H7 (cell line): ENCODE results near the gene PA2G4. TPM values are rescaled to one million over a fixed set of nuclear protein-coding genes. Genes with fewer than 3 reads are reported as not detected.
"Not testable (repeated sequence)": the region's sequence is repeated elsewhere in the genome, so short reads cannot be mapped to it uniquely, and the experiment has no call there.

Experiments
- DNase-seq: peaks from one replicate; pipeline ENCODE4 v3.0.0; 2012
- H3K27me3 ChIP-seq: 2 replicates; pipeline ENCODE4 v1.6.0; 2011; ENCODE audit warnings: mild to moderate bottlenecking, low read length; ENCODE audit not compliant: control insufficient read depth, insufficient read depth
- H3K36me3 ChIP-seq: replicated peaks from 2 replicates; pipeline ENCODE4 v1.5.1; 2011; ENCODE audit warnings: low read length; ENCODE audit not compliant: control insufficient read depth, insufficient read depth
- H3K4me3 ChIP-seq: 2 replicates; pipeline ENCODE4 v1.5.1; 2011; ENCODE audit warnings: low read depth, mild to moderate bottlenecking, control low read depth, low read length, moderate library complexity; ENCODE audit not compliant: insufficient read depth
- total RNA-seq: library from RNA; depleted of rRNA; stranded (reverse); fragments of >200 nt; shearing (Covaris generic); gene quantifications from 2 replicates; pipeline ENCODE4 v1.2.3, GENCODE V29; 2014

Gene PA2G4
- total RNA-seq, 1 experiment from 2014 or later = 282 TPM

GRCh38 chr12:56110571-56110970, 6.2 kb downstream of the PA2G4 start:
- DNase-seq = no peak
- H3K4me3 ChIP-seq = no peak overlapping the region
- no peaks in the 10 kb centered on the region for H3K27me3 ChIP-seq
- peaks cover 51% of the 10 kb centered on the region for H3K36me3 ChIP-seq

GRCh38 chr12:56114084-56114483, 9.7 kb downstream of the PA2G4 start:
- H3K27me3 ChIP-seq = no peaks in the 10 kb centered on the region
- no peak for DNase-seq
- H3K36me3 ChIP-seq = peaks cover 30% of the 10 kb centered on the region
- H3K4me3 ChIP-seq = no peak overlapping the region

- DNase-seq = no peak
- Histone ChIP-seq H3K4me3 (peak overlapping the region; percentile 83), H3K27me3 (no peaks in the 10 kb centered on the region), H3K36me3 (peaks cover 23% of the 10 kb centered on the region)
Measured at GRCh38 chr12:56115329-56115728, 11.0 kb downstream of the PA2G4 start.

- DNase-seq = peak; percentile 81
- Histone ChIP-seq H3K36me3 (peaks cover 19% of the 10 kb centered on the region), H3K27me3 (no peaks in the 10 kb centered on the region), H3K4me3 (peak within 1 kb of the TSS; percentile 83)
Measured at GRCh38 chr12:56116267-56117081, 12.1 kb downstream of the PA2G4 start, which contains the start of gene RPL41. Gene RPL41, plus strand, starts transcription at chr12:56116633.

- peaks cover 17% of the 10 kb centered on the region for H3K36me3 ChIP-seq
Measured at GRCh38 chr12:56117082-56117706, 12.8 kb downstream of the PA2G4 start.

GRCh38 chr12:56117778-56118687, 13.7 kb downstream of the PA2G4 start, which contains the start of gene ZC3H10:
Gene ZC3H10, plus strand, starts transcription at chr12:56118266. Its CDS starts 2,297 bp downstream, at chr12:56120563.
- peaks cover 15% of the 10 kb centered on the region for H3K36me3 ChIP-seq
- peak; percentile 94 for DNase-seq

More at GRCh38 chr12:56117082-56117706, 12.8 kb downstream of the PA2G4 start:
- not testable (repeated sequence) for H3K27me3 ChIP-seq, DNase-seq
- peak overlapping the region; percentile 83 for H3K4me3 ChIP-seq

GRCh38 chr12:56118688-56119357, 14.5 kb downstream of the PA2G4 start:
- Histone ChIP-seq H3K36me3 (peaks cover 13% of the 10 kb centered on the region), H3K27me3 (no peaks in the 10 kb centered on the region), H3K4me3 (peak overlapping the region; percentile 71)
- DNase-seq = no peak

More at GRCh38 chr12:56117778-56118687, 13.7 kb downstream of the PA2G4 start, which contains the start of gene ZC3H10:
- H3K27me3 ChIP-seq = no peaks in the 10 kb centered on the region
- peak within 1 kb of the TSS; percentile 83 for H3K4me3 ChIP-seq

- no peak overlapping the region for H3K4me3 ChIP-seq
- peak; percentile 93 for DNase-seq
Measured at GRCh38 chr12:56119361-56119796, 15.0 kb downstream of the PA2G4 start.

GRCh38 chr12:56120158-56120846, 15.9 kb downstream of the PA2G4 start:
- Histone ChIP-seq H3K27me3 (no peaks in the 10 kb centered on the region), H3K36me3 (peaks cover 13% of the 10 kb centered on the region), H3K4me3 (no peak overlapping the region)
- no peak for DNase-seq

More at GRCh38 chr12:56119361-56119796, 15.0 kb downstream of the PA2G4 start:
- Histone ChIP-seq H3K36me3 (peaks cover 13% of the 10 kb centered on the region), H3K27me3 (no peaks in the 10 kb centered on the region)

GRCh38 chr12:56121204-56121870, 17.0 kb downstream of the PA2G4 start:
- H3K4me3 ChIP-seq = no peak overlapping the region
- no peaks in the 10 kb centered on the region for H3K27me3 ChIP-seq
- DNase-seq = no peak
- H3K36me3 ChIP-seq = peaks cover 13% of the 10 kb centered on the region

- H3K4me3 ChIP-seq = no peak overlapping the region
- peaks cover 10% of the 10 kb centered on the region for H3K36me3 ChIP-seq
- no peak for DNase-seq
- H3K27me3 ChIP-seq = no peaks in the 10 kb centered on the region
Measured at GRCh38 chr12:56122637-56123036, 18.3 kb downstream of the PA2G4 start.

- H3K27me3 ChIP-seq = no peaks in the 10 kb centered on the region
- H3K4me3 ChIP-seq = no peak overlapping the region
- peaks cover 10% of the 10 kb centered on the region for H3K36me3 ChIP-seq
- no peak for DNase-seq
Measured at GRCh38 chr12:56124133-56124532, 19.8 kb downstream of the PA2G4 start.

- no peak for DNase-seq
- no peak overlapping the region for H3K4me3 ChIP-seq
- no peaks in the 10 kb centered on the region for H3K27me3 ChIP-seq
- H3K36me3 ChIP-seq = peaks cover 12% of the 10 kb centered on the region
Measured at GRCh38 chr12:56126732-56127239, 22.4 kb downstream of the PA2G4 start.
